HG03442 (cell line): ENCODE results near the gene PI4KA.

Experiments
- ATAC-seq: cut with Tn5 transposase; IDR thresholded peaks from one replicate; pipeline ENCODE4 v1.9.1; 2021; ENCODE audit warnings: mild to moderate bottlenecking, moderate library complexity; ENCODE audit not compliant: unreplicated experiment

The PI4KA gene

DNA sequence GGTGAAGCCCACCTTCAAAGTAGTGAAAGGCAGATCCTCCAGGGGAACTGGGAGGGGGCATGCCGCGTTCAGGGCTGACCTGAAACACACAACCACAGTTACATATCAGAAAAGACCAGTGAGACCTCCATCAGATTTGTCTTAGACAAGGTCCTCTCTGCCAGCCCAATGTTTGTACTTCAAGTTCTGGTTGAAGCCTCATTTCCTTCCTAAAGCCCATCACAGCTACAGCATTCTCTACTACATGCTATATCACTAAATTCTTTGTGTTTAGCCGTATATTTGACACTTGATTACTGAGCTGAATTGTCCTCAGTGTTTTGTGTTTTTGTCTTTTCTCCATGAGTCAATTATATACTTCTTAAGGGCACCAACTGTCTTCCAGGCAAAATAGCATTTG is 40.1 kb downstream of the PI4KA start:
- no peak for ATAC-seq

DNA sequence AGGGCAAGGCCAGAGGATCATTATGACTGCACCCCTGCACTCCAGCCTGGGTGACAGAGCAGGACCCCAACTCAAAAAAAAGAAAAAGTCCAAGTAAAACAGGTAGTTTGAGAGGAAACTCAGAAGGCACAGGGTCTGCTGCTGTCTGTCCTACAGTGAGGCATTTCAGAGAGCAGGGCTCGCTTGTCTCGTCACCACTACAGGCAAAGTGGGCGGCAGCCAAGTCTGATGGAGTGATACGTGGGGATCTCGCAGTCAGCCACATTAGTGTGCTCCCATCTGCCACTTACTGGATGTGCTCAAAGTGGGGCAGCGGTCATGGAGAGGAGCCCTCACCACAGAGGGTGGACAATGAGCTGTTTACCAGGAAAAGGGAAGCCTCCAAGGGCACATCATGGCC is 42.1 kb downstream of the PI4KA start:
- ATAC-seq, result no peak

DNA sequence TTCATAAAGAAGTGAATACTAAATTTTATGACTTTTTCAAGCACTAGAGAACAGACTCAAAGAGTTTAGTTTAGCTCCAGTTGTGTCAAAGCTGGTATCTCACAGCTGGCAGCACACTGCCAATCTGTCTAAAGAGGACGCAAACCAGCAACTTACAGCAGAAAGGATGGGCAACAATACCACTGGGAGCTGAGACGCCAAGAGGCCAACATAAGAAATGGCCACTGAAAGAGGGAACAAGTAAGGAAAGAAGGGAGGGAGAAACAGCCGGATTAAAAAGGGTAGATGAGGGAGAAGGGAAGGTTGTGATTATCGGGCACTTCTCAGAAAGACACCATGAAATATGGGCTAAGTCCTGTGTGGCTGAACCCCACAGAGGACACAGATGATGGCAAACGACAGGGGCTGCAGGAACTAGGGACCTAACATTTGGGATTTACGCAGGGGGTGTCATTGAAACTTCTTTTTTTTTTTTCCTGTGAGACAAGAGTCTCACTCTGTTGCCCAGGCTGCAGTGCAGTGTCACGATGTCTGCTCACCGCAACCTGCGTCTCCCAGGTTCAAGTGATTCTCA is 43.0 kb downstream of the PI4KA start:
- no peak for ATAC-seq

GRCh38 chr22:20814221-20814808 is 44.3 kb downstream of the PI4KA start:
- ATAC-seq, result no peak

DNA sequence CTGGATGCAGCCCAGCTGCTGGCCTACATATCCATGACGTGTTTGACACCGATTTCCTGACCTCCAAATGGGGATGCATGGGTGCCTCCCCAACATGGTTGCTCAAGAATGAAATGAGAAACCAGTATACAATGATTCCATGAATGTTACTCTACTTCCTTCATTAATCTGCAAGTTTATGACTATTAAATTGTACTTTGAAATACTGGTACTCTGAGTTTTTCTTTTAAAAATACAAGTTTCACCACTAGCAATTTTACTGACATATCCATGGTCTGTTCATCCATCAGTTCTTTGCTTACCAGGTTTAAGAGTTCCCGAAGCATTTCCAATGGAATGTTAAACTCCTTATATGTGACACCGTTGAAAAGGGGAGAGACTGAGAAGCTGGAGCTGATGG is 45.6 kb downstream of the PI4KA start:
- no peak for ATAC-seq

GRCh38 chr22:20811971-20812660 is 46.5 kb downstream of the PI4KA start:
- ATAC-seq, result no peak

DNA sequence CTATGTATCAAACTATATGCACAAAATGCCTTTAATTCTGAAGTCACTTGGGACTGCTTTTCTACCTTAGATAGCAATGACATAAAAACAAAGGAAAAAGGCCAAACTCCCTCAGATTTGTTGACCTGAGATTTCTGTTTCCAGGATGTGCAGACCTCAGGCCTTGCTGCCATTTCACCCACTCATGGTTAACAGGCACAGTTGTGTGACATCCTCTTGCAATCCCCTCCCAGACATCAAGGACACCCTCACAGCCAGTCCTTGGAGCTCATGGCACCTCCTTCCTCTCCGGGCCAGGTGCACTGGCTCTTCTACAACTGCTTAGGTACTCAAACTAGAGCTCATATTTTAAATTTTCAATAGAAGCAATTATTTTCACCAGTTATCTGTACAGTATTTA is 47.4 kb downstream of the PI4KA start:
- no peak for ATAC-seq

DNA sequence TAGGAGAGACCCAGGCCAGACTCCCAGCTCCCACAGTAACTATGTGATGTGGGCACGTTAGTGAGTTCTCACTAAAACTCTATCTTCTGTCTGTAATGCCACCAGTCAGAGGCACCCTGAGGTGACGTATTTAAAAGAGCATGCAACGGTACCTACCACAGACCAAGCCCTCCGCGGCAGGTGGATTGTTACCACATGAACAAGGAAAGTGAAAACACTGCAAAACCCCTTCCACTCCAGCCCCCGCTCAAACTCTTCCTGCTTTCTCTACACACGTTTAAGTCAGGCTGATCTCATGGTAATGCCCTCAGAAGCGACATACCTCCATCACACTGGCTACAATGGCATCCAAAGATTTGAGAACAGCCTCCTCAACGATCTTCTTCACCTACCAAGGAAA is 48.0 kb downstream of the PI4KA start:
- ATAC-seq, result no peak

DNA sequence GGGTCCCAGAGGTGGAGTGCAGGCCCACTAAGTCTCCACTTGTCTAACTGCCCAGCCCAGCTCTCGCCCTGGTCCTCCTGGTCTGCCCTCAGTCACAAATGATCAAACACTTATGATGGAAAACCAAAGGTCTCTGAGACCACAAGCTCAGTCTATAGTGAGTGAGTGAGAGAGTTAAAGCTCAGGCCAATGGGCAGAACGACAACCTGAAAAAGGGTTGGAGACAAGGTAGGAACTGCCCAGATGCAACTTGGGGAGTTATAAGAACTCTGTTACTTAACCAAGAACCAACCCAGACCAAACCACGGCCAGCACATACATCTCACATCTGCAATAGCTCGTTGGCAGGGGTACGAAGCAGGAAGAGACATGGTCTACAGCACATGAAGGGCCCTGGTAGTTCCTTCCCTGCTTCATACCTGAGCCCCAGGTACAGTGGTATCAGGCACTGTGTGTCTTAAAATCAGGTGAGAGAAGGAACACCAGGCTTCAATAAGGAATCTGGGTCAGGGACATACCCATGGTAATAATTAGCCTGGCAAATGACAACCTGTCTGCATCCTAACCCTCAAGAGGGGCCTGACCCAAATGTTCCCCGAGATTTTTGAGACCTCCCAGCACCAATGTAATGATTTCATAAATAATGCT is 48.9 kb downstream of the PI4KA start:
- no peak for ATAC-seq

GRCh38 chr22:20808844-20809243 is 49.8 kb downstream of the PI4KA start:
- no peak for ATAC-seq

DNA sequence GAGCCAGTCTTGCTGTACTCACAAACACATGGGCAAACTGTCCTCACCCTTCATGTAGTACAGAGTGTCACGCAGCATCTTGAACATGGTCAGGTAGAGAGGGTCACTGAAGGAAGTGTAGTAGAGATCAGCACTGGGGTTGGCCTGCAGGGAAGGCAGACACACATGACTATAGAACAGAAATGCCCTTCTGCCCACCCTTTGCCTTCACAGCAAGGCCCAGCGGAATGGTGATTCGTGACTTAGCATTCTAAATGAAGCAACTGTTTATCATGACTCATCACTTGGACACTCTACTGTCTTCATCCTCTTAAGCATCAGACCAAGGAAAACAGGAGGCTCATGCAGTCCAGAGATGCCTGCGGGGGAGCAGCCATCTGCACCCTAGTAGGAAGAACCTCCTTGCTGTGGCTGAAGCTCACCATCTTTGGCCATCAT is 51.3 kb downstream of the PI4KA start:
- ATAC-seq, result no peak

GRCh38 chr22:20805972-20806471 is 52.6 kb downstream of the PI4KA start:
- ATAC-seq, result no peak

DNA sequence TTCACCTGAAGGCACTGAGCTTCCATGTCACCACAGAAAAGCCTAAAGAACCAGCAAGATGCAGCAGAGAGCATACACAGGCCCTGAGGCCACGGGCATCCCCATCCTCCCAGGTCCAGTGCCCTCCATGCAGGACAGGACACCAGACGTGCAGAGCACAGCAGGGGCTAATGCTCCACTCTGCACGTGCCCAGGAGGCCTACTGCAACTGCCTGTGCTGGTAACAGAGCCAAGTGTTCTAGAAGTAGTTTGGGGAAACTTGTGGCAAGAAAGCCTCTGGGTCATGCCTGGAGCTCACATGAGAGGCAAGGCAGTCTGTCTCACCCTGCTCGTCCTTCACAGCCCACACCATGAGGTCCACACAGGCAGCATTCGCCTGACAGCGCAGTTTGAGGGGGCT is 54.0 kb downstream of the PI4KA start:
- no peak for ATAC-seq

DNA sequence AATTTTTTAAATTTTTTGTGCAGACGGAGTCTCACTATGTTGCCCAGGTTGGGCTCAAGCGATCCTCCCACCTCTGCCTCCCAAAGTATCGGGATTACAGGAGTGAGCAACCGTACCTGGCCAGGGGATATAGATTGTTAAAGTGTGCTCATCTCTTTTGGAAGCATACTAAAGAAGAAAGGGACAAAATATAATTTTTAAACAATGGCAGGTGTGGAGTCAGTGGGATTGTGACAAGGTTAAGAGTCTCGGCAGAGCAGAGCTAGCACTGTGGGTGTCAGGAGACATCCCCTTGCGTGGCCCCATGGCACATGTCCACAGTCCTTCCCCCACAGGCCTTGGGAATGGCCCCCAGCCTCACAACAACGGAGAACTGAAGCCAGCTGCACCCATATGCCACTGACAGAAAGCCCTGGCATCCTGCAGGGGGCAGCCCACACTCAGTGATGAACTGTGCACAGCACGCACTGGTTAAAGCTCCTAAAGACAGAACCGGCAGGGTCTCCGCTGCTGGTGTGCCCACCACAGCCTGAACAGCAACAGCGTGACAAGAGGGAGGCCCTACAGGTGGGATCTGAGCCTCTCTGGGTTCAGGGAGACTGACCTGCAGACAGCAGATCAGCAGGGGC is 54.8 kb downstream of the PI4KA start:
- ATAC-seq, result no peak

DNA sequence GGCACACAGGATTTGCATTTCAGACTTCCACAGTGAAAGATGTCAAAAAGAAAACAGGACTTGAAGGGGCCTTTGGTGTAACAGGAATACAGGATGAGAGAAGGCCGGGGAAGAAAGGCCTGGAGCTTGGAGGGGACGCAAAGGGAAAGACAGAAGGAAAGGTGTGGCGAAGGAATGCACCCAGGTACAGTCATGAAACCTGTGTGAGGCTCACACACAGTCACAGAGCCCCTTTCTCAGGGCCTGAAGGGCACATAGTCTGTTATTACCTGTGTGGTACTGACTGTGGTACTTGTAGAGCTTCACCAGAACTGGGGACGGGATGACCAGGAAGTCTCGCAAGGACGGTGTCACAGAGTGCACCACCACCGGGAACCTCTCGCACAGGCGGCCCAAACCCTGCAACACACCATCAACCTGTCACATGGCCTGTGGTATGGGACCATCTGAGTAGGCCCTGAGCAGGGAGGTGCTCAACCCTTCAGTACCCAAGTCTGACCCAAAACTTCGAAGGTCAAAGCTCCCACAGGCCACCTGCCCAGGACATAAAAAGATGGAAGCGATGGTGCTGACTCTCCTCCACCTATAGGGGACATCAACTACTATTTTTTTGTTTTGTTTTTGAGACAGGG is 55.6 kb downstream of the PI4KA start:
- ATAC-seq, result no peak

DNA sequence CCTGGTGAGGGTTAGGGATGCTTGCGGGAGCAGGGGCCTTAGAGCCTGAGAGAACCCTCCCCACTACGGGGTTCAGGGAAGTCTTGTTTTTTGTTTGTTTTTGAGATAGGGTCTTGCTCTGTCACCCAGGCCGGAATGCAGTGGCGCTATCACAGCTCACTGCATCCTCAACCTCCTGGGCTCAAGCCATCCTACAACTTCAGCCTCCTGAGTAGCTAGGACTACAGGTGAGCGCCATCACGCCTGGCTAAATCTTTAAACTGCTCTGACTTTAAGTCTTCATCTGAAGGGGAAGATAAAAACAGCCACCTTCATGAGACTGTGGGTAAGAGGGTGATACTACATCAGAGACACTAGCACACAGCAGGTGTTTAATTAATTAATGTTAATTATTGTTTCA is 56.2 kb downstream of the PI4KA start:
- ATAC-seq, result no peak

- ATAC-seq, result no peak
These were observed 59.2 kb downstream of the PI4KA start for GRCh38 chr22:20799449-20799848.

- no peak for ATAC-seq
These were observed 59.6 kb downstream of the PI4KA start for GRCh38 chr22:20798974-20799373.

DNA sequence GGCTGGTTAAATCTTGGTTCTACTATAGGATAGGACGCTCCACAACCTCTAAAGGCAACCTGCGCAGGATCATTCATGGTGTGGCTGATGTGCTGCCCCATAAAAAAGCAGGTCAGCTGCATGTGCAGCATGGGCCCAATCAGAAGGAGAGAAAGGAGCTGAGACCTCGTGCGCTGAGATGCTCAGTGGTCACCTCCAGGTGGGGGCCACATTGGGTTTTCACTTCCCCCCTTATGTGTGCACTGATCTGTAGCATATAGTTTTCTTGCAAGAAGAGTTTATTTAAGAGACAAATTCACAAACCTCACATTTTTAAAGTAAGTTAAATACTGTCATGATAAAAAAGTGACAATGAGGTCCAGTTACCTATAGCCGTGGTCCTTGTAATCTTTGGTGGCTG is 60.4 kb downstream of the PI4KA start:
- ATAC-seq, result no peak

DNA sequence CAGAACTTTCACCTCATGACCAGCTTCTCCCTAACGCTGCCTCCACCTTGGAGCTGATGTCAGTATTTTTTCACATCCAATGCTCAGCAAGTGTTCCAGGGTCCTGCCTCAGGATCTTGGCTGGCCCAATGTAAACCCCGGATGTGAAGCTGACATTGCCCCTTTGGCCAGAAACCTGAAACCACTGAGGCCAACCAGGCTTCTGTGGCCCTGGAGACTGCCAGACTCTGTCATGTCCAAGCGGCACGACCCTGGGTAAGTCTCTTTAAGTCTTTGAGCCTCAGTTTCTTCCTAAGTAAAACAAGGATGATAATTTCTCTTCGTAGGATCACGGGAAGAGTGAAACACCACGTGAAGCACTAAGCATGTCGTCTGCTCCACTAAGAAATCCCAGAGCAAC is 61.9 kb downstream of the PI4KA start:
- no peak for ATAC-seq
